HT-29 (cell line): ENCODE measurements around the gene IKZF3. TPM values are rescaled to one million over a fixed set of nuclear protein-coding genes. Genes with fewer than 3 reads are reported as not detected.
"Not testable (repeated sequence)": the region's sequence is repeated elsewhere in the genome, so short reads cannot be mapped to it uniquely, and the experiment has no call there.

ENCODE experiments used
- DNase-seq: peaks from one replicate; pipeline ENCODE4 v3.0.0-alpha.2; 2015; ENCODE audit warnings: low spot score
- total RNA-seq: library from RNA; depleted of rRNA; stranded (reverse); fragments of >200 nt; shearing (Covaris generic); gene quantifications from 2 replicates; pipeline ENCODE4 v1.2.3, GENCODE V29; 2014

The IKZF3 gene
- total RNA-seq, 1 experiment from 2014 or later, result 0.56 TPM

- no peak for DNase-seq
These were observed 108.3 kb downstream of the IKZF3 start for GRCh38 chr17:39755554-39756379.

- DNase-seq, result no peak
These were observed 109.1 kb downstream of the IKZF3 start for GRCh38 chr17:39754958-39755553.

- peak; percentile 95 for DNase-seq
These were observed 109.8 kb downstream of the IKZF3 start for GRCh38 chr17:39754161-39754957.

- peak; percentile 55 for DNase-seq
These were observed 110.5 kb downstream of the IKZF3 start for GRCh38 chr17:39753514-39754160.

- no peak for DNase-seq
These were observed 111.8 kb downstream of the IKZF3 start for GRCh38 chr17:39752241-39752881.

GRCh38 chr17:39751637-39752036, 112.5 kb downstream of the IKZF3 start:
- DNase-seq, result no peak

- no peak for DNase-seq
These were observed 113.0 kb downstream of the IKZF3 start for GRCh38 chr17:39751016-39751543.

- DNase-seq, result no peak
These were observed 113.7 kb downstream of the IKZF3 start for GRCh38 chr17:39750131-39751015.

GRCh38 chr17:39748444-39749034, 115.6 kb downstream of the IKZF3 start:
- DNase-seq, result not testable (repeated sequence)

GRCh38 chr17:39747745-39748144, 116.4 kb downstream of the IKZF3 start:
- DNase-seq, result no peak

- DNase-seq, result no peak
These were observed 118.0 kb downstream of the IKZF3 start for GRCh38 chr17:39746145-39746461.

- DNase-seq, result no peak
These were observed 118.6 kb downstream of the IKZF3 start for GRCh38 chr17:39745335-39746144.

- no peak for DNase-seq
These were observed 119.3 kb downstream of the IKZF3 start for GRCh38 chr17:39744836-39745215.

- DNase-seq, result no peak
These were observed 119.9 kb downstream of the IKZF3 start for GRCh38 chr17:39744075-39744835.

GRCh38 chr17:39742856-39743436, 121.2 kb downstream of the IKZF3 start:
- no peak for DNase-seq

- DNase-seq, result no peak
These were observed 121.8 kb downstream of the IKZF3 start for GRCh38 chr17:39742126-39742855.
